IMR-90 (cell line): ENCODE data around the gene RPGRIP1L. TPM values are rescaled to one million over a fixed set of nuclear protein-coding genes. Genes with fewer than 3 reads are reported as not detected.

Source experiments
- ATAC-seq: fragments of 200-7000 bp; cut with Tn5 transposase; 2 replicates; pipeline ENCODE4 v1.9.1; 2020; ENCODE audit warnings: low read depth, mild to moderate bottlenecking, moderate library complexity
- BruUV-seq: library from RNA; stranded (reverse); fragments of 400-500 nt; replicated peaks from 2 replicates; lab custom pipeline; 2021; lab: Mats Ljungman, UMichigan
- CTCF ChIA-PET: fragments of 300-600 bp; formaldehyde crosslinking; extraction: SDS; loops from one replicate; lab custom pipeline; 2021; ENCODE audit warnings: antibody characterized with exemption; lab: Yijun Ruan, JAX
- POLR2A ChIA-PET: fragments of 300-600 bp; sonication (Branson Sonifier 250); formaldehyde crosslinking; loops from one replicate; lab custom pipeline; 2022; ENCODE audit warnings: antibody characterized with exemption; ENCODE audit not compliant: unreplicated experiment; lab: Charles Lee
- DNase-seq: peaks from one replicate; pipeline ENCODE4 v3.0.0; 2013
- H2AFZ ChIP-seq: replicated peaks from 2 replicates; pipeline ENCODE3; 2013; ENCODE audit warnings: low read length, mild to moderate bottlenecking; ENCODE audit not compliant: poor library complexity
- H2AK5ac ChIP-seq: 2 replicates; pipeline ENCODE4 v1.6.1; 2013; ENCODE audit warnings: low read depth, low read length, inconsistent platforms
- H2AK9ac ChIP-seq: replicated peaks from 2 replicates; pipeline ENCODE3; 2013; ENCODE audit warnings: mild to moderate bottlenecking, low read depth, low read length, moderate library complexity; ENCODE audit not compliant: poor library complexity
- H2BK120ac ChIP-seq: 2 replicates; pipeline ENCODE4 v1.6.1; 2013; ENCODE audit warnings: low read depth, low read length, inconsistent platforms
- H2BK15ac ChIP-seq: 3 replicates; pipeline ENCODE4 v1.6.1; 2013; ENCODE audit warnings: low read depth, low read length, inconsistent platforms
- H2BK20ac ChIP-seq: 2 replicates; pipeline ENCODE4 v1.6.1; 2013; ENCODE audit warnings: low read depth, mild to moderate bottlenecking, inconsistent platforms, low read length, moderate library complexity
- H2BK5ac ChIP-seq: 2 replicates; pipeline ENCODE4 v1.6.1; 2013; ENCODE audit warnings: mild to moderate bottlenecking, low read depth, low read length, inconsistent platforms; ENCODE audit not compliant: poor library complexity, severe bottlenecking
- H3K14ac ChIP-seq: replicated peaks from 2 replicates; pipeline ENCODE4 v1.6.1; 2013; ENCODE audit warnings: low read depth, low read length, inconsistent platforms
- H3K18ac ChIP-seq: 2 replicates; pipeline ENCODE4 v1.6.1; 2013; ENCODE audit warnings: low read depth, low read length, control low read depth
- H3K23ac ChIP-seq: 2 replicates; pipeline ENCODE4 v1.6.1; 2013; ENCODE audit warnings: low read depth, low read length, inconsistent platforms
- H3K27ac ChIP-seq: 2 replicates; pipeline ENCODE4 v1.5.1; 2013; ENCODE audit warnings: mild to moderate bottlenecking, control low read depth, low read length; ENCODE audit not compliant: insufficient read depth
- H3K27me3 ChIP-seq: 2 replicates; pipeline ENCODE4 v1.6.1; 2013; ENCODE audit warnings: low read length; ENCODE audit not compliant: control insufficient read depth, insufficient read depth
- H3K36me3 ChIP-seq: 2 replicates; pipeline ENCODE4 v1.6.1; 2013; ENCODE audit warnings: low read length, mixed read lengths; ENCODE audit not compliant: control insufficient read depth, insufficient read depth
- H3K4ac ChIP-seq: 2 replicates; pipeline ENCODE4 v1.6.1; 2013; ENCODE audit warnings: low read depth, low read length, inconsistent platforms
- H3K4me1 ChIP-seq: 2 replicates; pipeline ENCODE4 v1.6.1; 2013; ENCODE audit warnings: low read length, mixed read lengths; ENCODE audit not compliant: control insufficient read depth, insufficient read depth
- H3K4me2 ChIP-seq: 2 replicates; pipeline ENCODE4 v1.6.1; 2013; ENCODE audit warnings: low read depth, mild to moderate bottlenecking, control low read depth, low read length, moderate library complexity
- H3K4me3 ChIP-seq: 2 replicates; pipeline ENCODE4 v1.5.1; 2013; ENCODE audit warnings: low read depth, mild to moderate bottlenecking, control low read depth, low read length, moderate library complexity; ENCODE audit not compliant: insufficient read depth
- H3K56ac ChIP-seq: 2 replicates; pipeline ENCODE4 v1.6.1; 2013; ENCODE audit warnings: low read length, inconsistent platforms; ENCODE audit not compliant: insufficient read depth; ENCODE audit errors: extremely low read depth
- H3K79me1 ChIP-seq, 2 experiments: 2 replicates each; pipeline ENCODE4 v1.6.1; 2013; ENCODE audit warnings: low read length in 2 of 2, inconsistent platforms in 1 of 2, low read depth in 1 of 2
- H3K9ac ChIP-seq: 2 replicates; pipeline ENCODE4 v1.6.1; 2013; ENCODE audit warnings: low read depth, low read length, control low read depth
- H3K9me1 ChIP-seq: 2 replicates; pipeline ENCODE4 v1.6.1; 2013; ENCODE audit warnings: low read length, inconsistent platforms; ENCODE audit not compliant: insufficient read depth
- H3K9me3 ChIP-seq: 2 replicates; pipeline ENCODE4 v1.6.1; 2013; ENCODE audit warnings: low read length; ENCODE audit not compliant: control insufficient read depth, insufficient read depth
- H4K20me1 ChIP-seq: 2 replicates; pipeline ENCODE4 v1.6.1; 2013; ENCODE audit warnings: low read length, inconsistent platforms; ENCODE audit not compliant: insufficient read depth
- H4K5ac ChIP-seq: 2 replicates; pipeline ENCODE4 v1.6.1; 2013; ENCODE audit warnings: mild to moderate bottlenecking, low read depth, low read length, control low read depth
- H4K8ac ChIP-seq, 2 experiments: 2 replicates each; pipeline ENCODE4 v1.6.1; 2013; ENCODE audit warnings: low read depth in 2 of 2, low read length in 2 of 2, control low read depth in 1 of 2, inconsistent platforms in 1 of 2
- H4K91ac ChIP-seq: 2 replicates; pipeline ENCODE4 v1.6.1; 2013; ENCODE audit warnings: low read depth, low read length, inconsistent platforms; ENCODE audit not compliant: insufficient read depth
- BHLHE40 ChIP-seq: fragments of 150-350 bp; IDR thresholded peaks from 2 replicates; pipeline ENCODE4 v1.6.1; 2016; ENCODE audit warnings: mild to moderate bottlenecking, low read depth, low read length
- CEBPB ChIP-seq: IDR thresholded peaks from 2 replicates; pipeline ENCODE4 v1.6.1; 2012; ENCODE audit warnings: low read depth, low read length, improper control_type of control experiment
- CHD1 ChIP-seq: IDR thresholded peaks from 2 replicates; pipeline ENCODE4 v1.6.1; 2012; ENCODE audit warnings: low read depth, low read length, improper control_type of control experiment
- CTCF ChIP-seq: conservative IDR thresholded peaks from 2 replicates; pipeline ENCODE4 v1.5.1; 2012; ENCODE audit warnings: mild to moderate bottlenecking, low read depth, low read length, improper control_type of control experiment
- ELK1 ChIP-seq: fragments of 150-350 bp; IDR thresholded peaks from 2 replicates; pipeline ENCODE4 v1.6.1; 2016; ENCODE audit warnings: low read depth, mild to moderate bottlenecking, low read length, moderate library complexity, borderline replicate concordance
- FOS ChIP-seq: fragments of 150-350 bp; IDR thresholded peaks from 2 replicates; pipeline ENCODE4 v1.6.1; 2016; ENCODE audit warnings: low read depth, low read length
- MAFK ChIP-seq: IDR thresholded peaks from 2 replicates; pipeline ENCODE4 v1.6.1; 2012; ENCODE audit warnings: low read depth, low read length, improper control_type of control experiment
- MAZ ChIP-seq: IDR thresholded peaks from 2 replicates; pipeline ENCODE4 v1.6.1; 2012; ENCODE audit warnings: low read depth, mild to moderate bottlenecking, low read length, improper control_type of control experiment, moderate library complexity, borderline replicate concordance
- MXI1 ChIP-seq: IDR thresholded peaks from 2 replicates; pipeline ENCODE4 v1.6.1; 2012; ENCODE audit warnings: low read depth, mild to moderate bottlenecking, low read length, moderate library complexity, borderline replicate concordance
- NFE2L2 ChIP-seq: fragments of 150-350 bp; IDR thresholded peaks from 2 replicates; pipeline ENCODE4 v1.6.1; 2016; ENCODE audit warnings: low read depth, mild to moderate bottlenecking, low read length
- POLR2A ChIP-seq: IDR thresholded peaks from 2 replicates; pipeline ENCODE4 v1.6.1; 2012; ENCODE audit warnings: mild to moderate bottlenecking, low read depth, low read length
- RAD21 ChIP-seq: IDR thresholded peaks from 2 replicates; pipeline ENCODE4 v1.6.1; 2012; ENCODE audit warnings: low read length, improper control_type of control experiment
- RCOR1 ChIP-seq: IDR thresholded peaks from 2 replicates; pipeline ENCODE4 v1.6.1; 2012; ENCODE audit warnings: mild to moderate bottlenecking, low read length, improper control_type of control experiment; ENCODE audit not compliant: insufficient replicate concordance
- RFX5 ChIP-seq: IDR thresholded peaks from 2 replicates; pipeline ENCODE4 v1.8.0; 2012; ENCODE audit warnings: low read depth, mild to moderate bottlenecking, low read length, moderate library complexity
- SMC3 ChIP-seq: fragments of 150-350 bp; IDR thresholded peaks from 2 replicates; pipeline ENCODE4 v1.6.1; 2016; ENCODE audit warnings: low read depth, mild to moderate bottlenecking, antibody characterized with exemption, low read length, moderate library complexity
- USF2 ChIP-seq: fragments of 150-350 bp; IDR thresholded peaks from 2 replicates; pipeline ENCODE4 v1.6.1; 2017; ENCODE audit warnings: mild to moderate bottlenecking, antibody characterized with exemption, low read length, low read depth
- WGBS, 2 experiments: methylation state at CpG; one replicate each; pipeline versions ENCODE4 v1.1.5 to v1.1.7; 2013; ENCODE audit warnings: missing lambda C conversion rate in 2 of 2; ENCODE audit not compliant: insufficient read length in 1 of 2; ENCODE audit errors: extremely low coverage in 2 of 2; 5-methylcytosine and 5-hydroxymethylcytosine counted together
- dilution Hi-C: fragments of 300-500 bp; cut with HindIII; formaldehyde crosslinking; loops from one replicate; pipeline ENCODE4 v1.14.3; 2018; ENCODE audit warnings: low sequenced_read_pairs; ENCODE audit not compliant: unreplicated experiment
- in situ Hi-C: fragments of 300-500 bp; cut with MboI; formaldehyde crosslinking; loops from 3 replicates; pipeline ENCODE4 v1.14.3; 2019; ENCODE audit warnings: low sequenced_read_pairs, inconsistent platforms, mixed read lengths
- intact Hi-C: fragments of 100-400 bp; cut with micrococcal nuclease; formaldehyde crosslinking; loops from 2 replicates; pipeline ENCODE4 v1.10.0; 2022
- polyA plus RNA-seq, 3 experiments: library from polyadenylated mRNA; depleted of rRNA; stranded (reverse); fragments of >200 nt; gene quantifications; 2 replicates each; pipeline ENCODE4 v1.2.3, GENCODE V29; 2012; ENCODE audit warnings: low replicate concordance in 1 of 3
- total RNA-seq: library from RNA; depleted of rRNA; stranded (reverse); fragments of >200 nt; gene quantifications from 2 replicates; pipeline ENCODE4 v1.2.3, GENCODE V29; 2012

The RPGRIP1L gene
- total and polyA plus RNA-seq, 2 of the 4 experiments (the other 2 are of a cell fraction): 7.3 to 10.4 TPM

GRCh38 chr16:53642094-53642493, 61.6 kb downstream of the RPGRIP1L start:
- Histone ChIP-seq H2BK15ac (no peak overlapping the region), H3K23ac (no peak overlapping the region), H3K4ac (no peak overlapping the region), H2BK5ac (no peak overlapping the region), H2BK20ac (no peak overlapping the region), H3K56ac (no peak overlapping the region), H4K20me1 (no peaks in the 10 kb centered on the region), H4K91ac (no peak overlapping the region), H2AK9ac (no peak overlapping the region), H4K5ac (no peak overlapping the region), H3K9ac (no peak overlapping the region), H3K9me3 (no peaks in the 10 kb centered on the region), H3K4me1 (no peaks in the 10 kb centered on the region), H3K79me1 (no peaks in the 10 kb centered on the region), H3K14ac (no peak overlapping the region), H3K18ac (no peak overlapping the region), H2AFZ (no peak overlapping the region), H2AK5ac (no peak overlapping the region), H4K8ac (no peak overlapping the region), H2BK120ac (no peak overlapping the region), H3K27ac (no peak overlapping the region), H3K27me3 (no peaks in the 10 kb centered on the region), H3K36me3 (peaks cover 2% of the 10 kb centered on the region; the same call in 1 of the 2 replicates), H3K4me2 (no peak overlapping the region), H3K4me3 (no peak overlapping the region), H3K9me1 (no peaks in the 10 kb centered on the region)
- intact Hi-C loops: no loop called here
- no CpG with 5 or more reads among the region's 5 CpGs for WGBS, 2 experiments
- TF ChIP-seq FOS (no peak), NFE2L2 (no peak), MXI1 (no peak), RAD21 (no peak), USF2 (no peak), CHD1 (no peak), SMC3 (no peak), ELK1 (no peak), CEBPB (no peak), BHLHE40 (no peak), POLR2A (no peak), MAFK (no peak), RFX5 (no peak), RCOR1 (no peak), CTCF (no peak), MAZ (no peak)
- BruUV-seq: no TSS peak
- dilution Hi-C loops: no loop called here
- ChIA-PET POLR2A (interaction anchor here (0.7 kb wide), 1 partner anchor 955 kb away, joined by 6 read pairs; no protein-coding TSS in a partner anchor), CTCF (no interaction called here)
- no peak for ATAC-seq
- DNase-seq: no peak
- in situ Hi-C loops: no loop called here
